ELF-1 (cell line): ENCODE data around the gene SCNN1B.
"Not testable (repeated sequence)": the region's sequence is repeated elsewhere in the genome, so short reads cannot be mapped to it uniquely, and the experiment has no call there.

Source experiments
- DNase-seq: peaks from one replicate; pipeline ENCODE4 v3.0.0-alpha.2; 2016; ENCODE audit warnings: low read depth, low spot score

SCNN1B gene

DNA sequence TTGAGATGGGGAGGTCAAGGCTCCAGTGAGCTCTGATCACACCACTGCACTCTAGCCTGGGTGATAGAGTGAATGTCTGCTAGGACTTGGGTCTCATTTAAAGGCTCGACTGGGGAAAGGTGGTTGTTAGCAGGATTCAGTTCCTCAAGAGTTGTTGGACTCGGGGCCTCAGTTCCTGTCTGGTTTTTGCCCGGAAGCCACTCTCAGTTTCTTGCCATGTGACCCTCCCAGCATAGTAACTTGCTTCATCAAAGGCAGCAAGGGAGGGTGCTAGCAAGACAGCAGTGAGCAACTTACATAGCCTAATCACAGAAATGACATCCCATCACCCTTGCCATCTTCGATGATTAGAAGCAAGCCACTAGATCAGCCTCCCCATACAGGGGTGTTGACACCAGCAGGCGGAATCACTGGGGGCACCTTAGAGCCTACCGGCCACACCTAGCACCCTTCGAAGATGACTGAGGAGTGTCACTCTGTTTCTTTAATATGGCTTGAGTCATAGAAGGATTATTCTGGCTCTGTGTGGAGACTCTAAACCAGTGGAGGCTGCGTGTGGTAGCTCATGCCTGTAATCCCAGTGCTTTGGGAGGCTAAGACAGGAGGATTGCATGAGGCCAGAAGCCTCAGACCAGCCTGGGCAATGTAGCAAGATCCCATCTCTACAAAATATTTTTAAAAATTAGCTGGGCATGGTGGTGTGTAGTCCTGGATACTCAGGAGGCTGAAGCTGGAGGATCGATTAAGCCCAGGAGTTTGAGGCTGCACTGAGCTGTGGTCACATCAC lies 13.2 kb upstream of the SCNN1B start:
- DNase-seq, result no peak

DNA sequence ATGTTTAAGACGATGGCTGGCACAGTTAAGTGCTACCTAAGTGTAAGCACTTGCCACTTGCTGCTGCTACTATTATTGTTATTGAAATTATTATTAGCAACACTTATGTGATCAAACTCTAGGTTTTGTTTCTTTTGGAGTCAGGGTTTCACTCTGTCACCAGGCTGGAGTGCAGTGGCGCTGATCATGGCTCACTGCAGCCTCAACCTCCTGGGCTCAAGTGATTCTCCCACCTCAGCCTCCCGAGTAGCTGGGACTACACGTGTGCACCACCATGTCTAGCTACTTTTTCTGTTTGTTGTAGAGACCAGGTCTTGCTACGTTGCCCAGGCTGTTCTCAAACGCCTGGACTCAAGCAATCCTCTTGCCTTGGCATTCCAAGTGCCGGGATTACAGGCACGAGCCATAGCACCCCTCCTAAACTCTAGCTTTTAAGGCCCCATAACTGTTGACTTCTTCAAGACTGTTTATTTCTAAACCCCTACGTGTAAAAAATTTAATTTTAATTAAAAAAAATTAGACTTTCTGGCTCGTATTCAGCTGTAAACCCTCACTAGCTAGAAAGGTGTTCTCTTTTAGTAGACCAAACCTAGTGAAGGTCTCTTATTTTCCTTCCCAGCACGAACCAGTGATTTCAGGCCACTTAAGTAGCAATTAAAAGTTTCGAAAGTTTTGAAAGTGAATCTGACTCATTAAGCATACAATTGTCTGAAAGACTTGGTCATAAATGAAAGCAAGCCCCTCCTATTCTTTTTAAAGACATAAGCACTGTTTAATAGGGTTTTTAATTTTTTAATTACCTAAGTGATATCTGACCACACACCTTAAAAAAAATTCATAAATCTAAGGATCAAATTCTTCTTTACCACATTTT lies 11.7 kb upstream of the SCNN1B start:
- no peak for DNase-seq

GRCh38 chr16:23293016-23293415 lies 9.1 kb upstream of the SCNN1B start:
- DNase-seq, result no peak

GRCh38 chr16:23294260-23294659 lies 7.8 kb upstream of the SCNN1B start:
- no peak for DNase-seq

DNA sequence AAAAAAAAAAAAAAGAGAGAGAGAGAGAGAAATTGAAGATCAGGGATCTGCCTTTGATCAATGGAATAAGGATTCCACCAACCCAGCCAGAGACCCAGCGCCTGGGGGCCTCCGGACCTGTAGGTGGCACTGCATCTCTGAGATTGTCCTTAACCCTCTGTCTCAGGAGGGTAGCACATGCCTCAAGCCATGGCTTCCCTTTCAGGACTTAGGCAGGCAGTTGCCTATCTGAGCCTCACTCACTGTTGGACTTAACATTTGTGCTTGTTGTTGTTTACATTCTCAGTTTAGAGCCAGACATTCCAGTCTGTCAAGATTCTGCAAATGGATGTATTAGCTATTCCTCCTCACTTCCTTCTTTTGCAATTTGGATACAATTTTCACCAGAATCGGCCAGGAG lies 5.1 kb upstream of the SCNN1B start:
- peak; percentile 70 for DNase-seq

DNA sequence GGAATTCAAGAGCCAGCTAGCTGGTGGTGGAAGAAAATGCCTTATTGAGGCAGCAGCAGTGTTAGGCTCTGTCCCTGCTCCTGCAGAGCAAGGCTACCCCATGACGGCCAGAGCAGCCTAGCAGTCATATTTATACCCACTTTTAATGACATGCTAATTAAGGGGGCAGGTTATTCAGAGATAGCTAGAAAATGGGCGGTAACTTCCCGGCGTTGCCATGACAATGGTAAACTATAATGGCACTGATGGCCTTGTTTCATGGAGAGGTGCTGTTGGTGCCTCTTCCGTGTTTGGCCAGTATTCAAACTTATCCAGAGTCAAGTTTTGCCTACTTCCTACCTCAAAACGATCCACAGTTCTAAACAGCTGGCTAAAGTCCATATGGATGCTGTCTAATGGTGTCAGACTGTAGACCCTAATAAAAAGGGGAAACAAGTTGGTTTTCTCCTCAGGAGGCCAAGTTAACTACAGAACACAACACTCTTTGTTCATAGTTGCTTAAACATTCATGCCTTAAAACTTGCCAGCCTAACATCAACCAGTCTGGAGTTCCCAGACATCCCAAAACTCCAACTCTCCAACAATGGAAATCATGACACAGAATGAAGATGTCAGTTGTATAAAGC lies 3.7 kb upstream of the SCNN1B start:
- no peak for DNase-seq

- not testable (repeated sequence) for DNase-seq
Measured at GRCh38 chr16:23299815-23300214, 2.3 kb upstream of the SCNN1B start.

DNA sequence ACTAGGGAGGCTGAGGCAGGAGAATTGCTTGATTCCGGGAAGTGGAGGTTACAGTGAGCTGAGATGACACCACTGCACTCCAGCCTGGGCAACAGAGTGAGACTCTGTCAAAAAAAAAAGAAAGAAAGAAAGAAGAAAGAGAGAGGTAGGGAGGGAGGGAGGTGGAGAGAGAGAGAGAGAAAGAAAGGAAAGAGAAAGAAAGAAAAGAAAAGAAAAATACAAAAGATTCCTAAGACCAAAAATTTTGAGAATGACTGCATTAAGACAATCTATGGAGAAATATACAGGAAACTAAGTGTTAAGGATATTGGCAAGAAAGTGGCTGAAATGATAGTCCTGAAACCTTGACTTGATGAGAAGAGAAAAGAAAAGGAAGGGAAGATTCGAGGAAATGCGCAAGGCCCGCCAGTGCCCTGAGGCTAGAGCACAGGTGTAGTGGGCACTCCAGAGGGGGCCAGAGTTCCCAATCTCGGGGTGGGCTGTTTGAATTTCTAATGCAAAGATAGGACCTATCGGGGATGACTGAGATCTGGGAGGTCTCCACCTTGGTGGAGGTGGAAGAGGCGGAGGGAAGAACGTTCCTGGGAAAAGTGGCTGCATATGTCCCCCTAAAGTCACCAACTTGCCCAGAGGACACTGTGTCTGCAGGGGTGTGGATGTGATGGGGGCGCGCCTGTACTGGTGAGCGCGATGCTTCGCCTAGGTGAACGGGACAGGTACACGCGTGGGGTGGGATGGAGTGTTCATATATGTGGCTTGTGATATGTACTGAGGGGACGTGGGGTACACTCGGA lies 654 bp upstream of the SCNN1B start:
- no peak for DNase-seq

DNA sequence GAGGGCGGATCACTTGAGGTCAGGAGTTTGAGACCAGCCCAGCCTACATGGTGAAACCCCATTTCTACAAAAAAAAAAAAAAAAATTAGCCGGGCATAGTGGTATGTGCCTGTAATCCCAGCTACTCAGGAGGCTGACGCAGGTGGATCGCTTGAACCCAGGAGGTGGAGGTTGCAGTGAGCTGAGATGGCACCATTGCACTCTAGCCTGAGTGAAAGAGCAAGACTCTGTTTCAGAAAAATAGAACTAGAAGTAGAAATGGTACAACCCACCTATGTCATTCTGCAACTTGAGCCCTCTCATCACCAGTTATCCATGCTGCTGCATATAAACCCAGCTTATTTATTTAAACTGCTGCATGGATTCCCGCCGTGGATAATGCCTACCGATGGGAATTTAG lies 1.6 kb downstream of the SCNN1B start:
- DNase-seq, result no peak

DNA sequence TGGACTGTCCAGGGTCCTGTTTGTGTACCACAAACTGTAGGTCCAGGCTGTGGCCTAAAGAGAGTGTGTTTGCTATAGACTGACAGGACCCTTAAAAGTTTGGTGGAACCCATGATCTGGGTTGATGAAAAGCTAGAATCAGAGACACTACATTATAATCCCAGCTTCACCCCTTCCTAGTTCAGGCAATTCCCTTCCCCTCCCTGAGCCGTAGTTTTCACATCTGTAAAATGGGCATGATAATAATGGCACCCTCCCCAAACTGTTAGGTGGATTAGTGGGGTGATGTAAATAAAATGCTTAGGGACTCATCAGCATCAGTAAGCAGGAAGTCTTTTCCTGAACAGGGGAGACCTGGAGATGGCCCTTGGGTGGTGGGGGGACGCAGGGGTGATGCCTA lies 2.5 kb downstream of the SCNN1B start:
- no peak for DNase-seq

DNA sequence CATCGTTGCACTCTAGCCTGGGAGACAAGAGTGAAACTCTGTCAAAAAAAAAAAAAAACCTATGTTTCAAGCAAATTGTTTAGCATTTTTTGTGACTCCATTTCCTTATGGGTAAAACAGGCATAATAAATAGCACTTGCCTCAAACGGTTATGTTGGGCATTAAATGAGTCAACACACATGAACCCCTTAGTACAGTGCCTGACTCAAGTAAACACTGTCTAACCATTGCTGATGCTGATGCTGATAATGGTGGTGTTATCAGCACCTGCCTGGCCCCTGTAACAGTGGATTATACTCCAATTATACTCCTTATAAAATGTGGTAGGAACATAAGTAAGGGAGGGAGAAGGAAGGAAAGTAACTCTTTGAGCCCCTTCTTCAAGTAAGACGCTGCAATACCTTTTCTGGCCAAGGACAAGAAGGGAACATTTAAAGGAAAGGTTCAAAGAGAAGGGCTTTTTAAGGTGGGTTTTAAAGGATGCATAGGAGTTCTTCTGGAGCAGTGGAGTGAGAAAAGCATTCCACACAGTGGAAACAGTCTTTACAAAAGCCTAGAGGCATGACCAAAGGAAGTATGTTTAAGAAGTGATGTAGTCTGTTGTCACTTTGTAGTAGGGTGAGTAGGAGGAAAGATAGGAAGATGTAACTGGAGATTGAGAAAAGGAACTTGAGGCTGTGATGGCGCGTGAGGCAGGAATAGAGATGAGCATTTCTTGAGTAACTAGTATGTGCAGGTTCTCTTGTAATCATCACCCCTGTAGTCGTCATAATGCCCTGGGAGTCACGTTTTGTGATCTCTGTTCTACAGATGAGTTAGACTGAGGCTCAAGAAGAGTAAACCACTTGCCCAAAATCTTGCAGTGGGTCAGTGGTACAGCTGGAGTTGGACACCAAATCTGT lies 4.3 kb downstream of the SCNN1B start:
- DNase-seq, result no peak

GRCh38 chr16:23310217-23310616 lies 8.1 kb downstream of the SCNN1B start:
- no peak for DNase-seq

DNA sequence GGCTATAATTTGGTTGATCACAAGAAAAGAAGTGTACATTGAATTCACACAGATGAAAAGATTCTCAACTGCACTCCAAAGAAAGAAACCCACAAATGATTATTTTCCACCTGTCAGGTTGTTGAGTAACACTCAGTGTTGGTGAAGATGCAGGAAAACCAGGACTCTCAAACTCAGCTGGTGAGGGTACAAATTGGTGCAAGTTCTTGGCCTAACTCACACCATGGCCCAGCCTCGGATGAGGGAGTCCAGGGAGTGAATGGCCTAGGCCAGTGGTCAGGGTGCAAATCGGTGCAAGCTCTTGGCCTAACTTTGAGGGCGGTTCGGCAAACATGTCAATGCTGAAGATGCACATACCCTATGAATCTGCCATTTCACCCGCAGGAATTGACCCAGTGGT lies 8.6 kb downstream of the SCNN1B start:
- no peak for DNase-seq

DNA sequence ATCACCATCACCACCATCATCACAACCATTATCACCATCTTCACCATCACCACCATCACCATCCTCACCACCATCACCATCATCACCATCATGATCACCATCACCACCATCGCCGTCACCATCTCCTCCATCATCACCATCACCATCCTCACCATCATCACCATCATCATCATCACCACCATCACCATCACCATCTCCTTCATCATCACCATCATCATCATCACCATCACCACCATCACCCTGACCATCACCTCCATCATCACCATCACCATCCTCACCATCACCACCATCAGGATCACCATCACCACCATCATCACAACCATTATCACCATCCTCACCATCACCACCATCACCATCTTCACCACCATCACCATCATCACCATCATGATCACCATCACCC lies 14.1 kb downstream of the SCNN1B start:
- DNase-seq, result no peak

- no peak for DNase-seq
Measured at GRCh38 chr16:23316634-23317265, 14.6 kb downstream of the SCNN1B start.

DNA sequence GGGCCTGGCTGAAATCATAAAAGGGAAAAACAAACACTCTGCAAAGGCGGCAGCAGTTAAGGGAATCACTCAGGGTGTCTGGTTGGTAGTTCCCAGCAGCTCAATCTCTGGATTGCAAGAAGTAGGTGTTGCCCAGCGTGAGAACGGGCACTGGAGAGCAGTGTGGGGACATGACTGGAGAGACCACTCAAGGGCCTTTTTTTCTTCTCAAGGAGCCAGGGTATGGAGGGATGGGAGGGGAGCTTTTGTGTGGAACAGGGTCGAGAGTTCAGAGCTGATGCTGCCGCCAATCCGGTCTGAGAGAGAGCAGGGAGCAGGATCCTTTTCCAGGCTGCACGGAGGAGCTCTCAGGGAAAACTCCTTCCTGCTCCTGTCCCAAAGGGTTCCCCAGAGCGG lies 15.2 kb downstream of the SCNN1B start:
- DNase-seq, result no peak

- DNase-seq, result no peak
Measured at GRCh38 chr16:23317751-23318150, 15.6 kb downstream of the SCNN1B start.

- no peak for DNase-seq
Measured at GRCh38 chr16:23318639-23319038, 16.5 kb downstream of the SCNN1B start.

GRCh38 chr16:23319861-23320615 lies 17.9 kb downstream of the SCNN1B start:
- DNase-seq, result no peak
